Measurements from ENCODE around the gene SEMA4G. TPM values are rescaled to one million over a fixed set of nuclear protein-coding genes. Genes with fewer than 3 reads are reported as not detected.

Gene SEMA4G
- total RNA-seq, 1 experiment from 2014 or later = 4.7 TPM

DNA sequence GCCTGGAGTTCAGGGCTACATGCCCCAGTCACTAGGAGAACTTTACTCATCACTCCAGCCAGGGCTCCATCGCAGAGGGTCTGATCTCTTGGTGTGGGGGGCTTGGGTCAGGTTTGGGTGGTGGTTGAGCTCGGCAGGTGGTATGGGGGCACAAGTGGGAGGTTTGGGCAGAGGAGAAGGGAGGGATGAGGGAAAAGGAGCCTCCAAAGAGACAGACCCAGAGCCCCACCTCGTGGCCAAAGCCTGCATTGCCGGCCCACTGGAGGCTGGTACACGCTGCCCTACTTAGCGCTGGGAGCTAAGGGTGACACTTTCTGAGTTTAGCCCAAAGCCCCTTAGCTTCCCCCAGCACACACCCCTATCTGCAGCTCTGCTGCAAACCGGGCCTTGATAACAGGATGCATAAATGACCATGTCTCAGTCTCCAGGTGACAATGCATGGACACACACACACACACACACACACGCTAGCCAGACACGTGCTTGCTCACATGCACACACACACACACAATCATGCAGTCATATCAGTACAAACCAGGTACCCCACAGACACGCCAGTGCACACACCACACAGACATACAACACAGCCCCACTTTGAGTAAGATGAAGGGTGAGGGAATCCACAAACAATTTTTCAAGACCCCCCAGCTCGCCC lies 45.1 kb downstream of the SEMA4G start:
- TF ChIP-seq, protein P1, sequence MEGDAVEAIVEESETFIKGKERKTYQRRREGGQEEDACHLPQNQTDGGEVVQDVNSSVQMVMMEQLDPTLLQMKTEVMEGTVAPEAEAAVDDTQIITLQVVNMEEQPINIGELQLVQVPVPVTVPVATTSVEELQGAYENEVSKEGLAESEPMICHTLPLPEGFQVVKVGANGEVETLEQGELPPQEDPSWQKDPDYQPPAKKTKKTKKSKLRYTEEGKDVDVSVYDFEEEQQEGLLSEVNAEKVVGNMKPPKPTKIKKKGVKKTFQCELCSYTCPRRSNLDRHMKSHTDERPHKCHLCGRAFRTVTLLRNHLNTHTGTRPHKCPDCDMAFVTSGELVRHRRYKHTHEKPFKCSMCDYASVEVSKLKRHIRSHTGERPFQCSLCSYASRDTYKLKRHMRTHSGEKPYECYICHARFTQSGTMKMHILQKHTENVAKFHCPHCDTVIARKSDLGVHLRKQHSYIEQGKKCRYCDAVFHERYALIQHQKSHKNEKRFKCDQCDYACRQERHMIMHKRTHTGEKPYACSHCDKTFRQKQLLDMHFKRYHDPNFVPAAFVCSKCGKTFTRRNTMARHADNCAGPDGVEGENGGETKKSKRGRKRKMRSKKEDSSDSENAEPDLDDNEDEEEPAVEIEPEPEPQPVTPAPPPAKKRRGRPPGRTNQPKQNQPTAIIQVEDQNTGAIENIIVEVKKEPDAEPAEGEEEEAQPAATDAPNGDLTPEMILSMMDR (IDR thresholded peaks at IDR 0.05) = peak; percentile 98
- no peak for TF ChIP-seq POLR2AphosphoS5 (IDR thresholded peaks at IDR 0.05; ENCODE audit: low read depth, low read length)
- Histone ChIP-seq H3K4me1 (ENCODE audit: control insufficient read depth, insufficient read depth, low read length) (peaks cover 18% of the 10 kb centered on the region), H3K27me3 (ENCODE audit: control insufficient read depth, insufficient read depth, low read length) (no peaks in the 10 kb centered on the region), H3K36me3 (ENCODE audit: control insufficient read depth, insufficient read depth, low read length) (no peaks in the 10 kb centered on the region), H3K27ac (ENCODE audit: low read length) (no peak overlapping the region), H3K9me3 (ENCODE audit: control insufficient read depth, insufficient read depth, low read depth, low read length) (no peaks in the 10 kb centered on the region), H3K4me3 (ENCODE audit: low read depth in 2 of 2, low read length in 2 of 2) (no peak overlapping the region)
- CTCF ChIA-PET = interaction anchor here (0.6 to 2.4 kb wide), 18 partner anchors 8 to 136 kb away, joined by 3 to 11 read pairs (median 4); partner anchors contain the start of genes LZTS2, PDZD7 and SFXN3
- DNase-seq (ENCODE audit: low read depth, low spot score) (no peak), ATAC-seq (peak; percentile 64)
- BruUV-seq (replicated peaks) = no TSS peak
- POLR2A ChIA-PET = interaction anchor here (0.6 to 1.0 kb wide), 2 partner anchors 16 to 17 kb away, joined by 3 to 6 read pairs; partner anchors contain the start of genes PDZD7 and SFXN3
- in situ Hi-C loops (cut with HindIII; ENCODE audit: low pct_unique_long_range_greater_than_20kb, low sequenced_read_pairs) = no loop called here
- intact Hi-C loops (cut with micrococcal nuclease; ENCODE audit: unreplicated experiment) = loop anchor here (1.0 kb wide), 1 partner anchor 20 kb away; no protein-coding TSS in a partner anchor

DNA sequence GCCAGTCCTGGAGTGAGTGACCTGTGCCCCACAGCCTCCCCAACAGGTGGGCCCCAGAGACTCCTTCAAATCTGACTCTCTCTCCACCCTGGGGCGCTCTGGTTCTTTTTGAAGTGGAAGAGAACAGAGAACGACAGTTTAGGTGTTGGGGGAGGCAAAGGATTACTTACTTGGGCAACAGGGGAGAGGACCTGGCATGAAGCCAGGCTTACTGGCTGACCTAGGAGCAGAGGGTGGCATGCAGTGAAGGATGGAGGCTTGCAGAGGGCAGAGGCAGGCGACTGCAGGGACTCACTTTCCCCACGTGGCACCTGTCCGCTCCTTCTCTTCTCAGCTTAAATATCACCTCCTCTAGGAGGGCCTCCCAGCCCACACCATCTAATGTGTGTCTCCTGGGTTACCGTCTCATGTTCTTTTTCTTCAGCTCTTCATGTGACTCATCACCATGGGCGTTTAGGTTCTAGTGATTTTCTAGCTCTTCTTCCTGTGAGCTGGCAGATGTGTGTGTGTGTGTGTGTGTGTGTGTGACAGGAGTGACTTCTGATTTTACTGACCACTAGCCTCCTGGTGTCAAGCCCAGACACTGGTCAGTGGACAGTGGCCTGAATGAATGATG lies 45.8 kb downstream of the SEMA4G start:
- H3K4me3 ChIP-seq (ENCODE audit: low read depth in 2 of 2, low read length in 2 of 2) = no peak overlapping the region
- no peaks in the 10 kb centered on the region for H3K27me3 ChIP-seq (ENCODE audit: control insufficient read depth, insufficient read depth, low read length)
- H3K4me1 ChIP-seq (ENCODE audit: control insufficient read depth, insufficient read depth, low read length) = peaks cover 18% of the 10 kb centered on the region
- H3K9me3 ChIP-seq (ENCODE audit: control insufficient read depth, insufficient read depth, low read depth, low read length) = no peaks in the 10 kb centered on the region
- no peak overlapping the region for H3K27ac ChIP-seq (ENCODE audit: low read length)
- no peak for ATAC-seq
- no peaks in the 10 kb centered on the region for H3K36me3 ChIP-seq (ENCODE audit: control insufficient read depth, insufficient read depth, low read length)
- DNase-seq (ENCODE audit: low read depth, low spot score) = no peak
- in situ Hi-C loops (cut with HindIII; ENCODE audit: low pct_unique_long_range_greater_than_20kb, low sequenced_read_pairs) = no loop called here
- BruUV-seq (replicated peaks) = no TSS peak
- intact Hi-C loops (cut with micrococcal nuclease; ENCODE audit: unreplicated experiment) = loop anchor here (1.0 kb wide), 1 partner anchor 21 kb away; no protein-coding TSS in a partner anchor
- TF ChIP-seq, protein P1 (IDR thresholded peaks at IDR 0.05) = no peak
- TF ChIP-seq TCF7L2 (IDR thresholded peaks at IDR 0.05; ENCODE audit: low read depth, low read length) (no peak), SIN3A (IDR thresholded peaks at IDR 0.05; ENCODE audit: borderline replicate concordance, insufficient read depth, low read depth, low read length) (no peak), REST (IDR thresholded peaks at IDR 0.05; ENCODE audit: insufficient read depth in 1 of 2, low read depth in 2 of 2, low read length in 1 of 2) (no peak), POLR2AphosphoS5 (IDR thresholded peaks at IDR 0.05; ENCODE audit: low read depth, low read length) (no peak)
- CTCF ChIA-PET = interaction anchor here (0.6 to 2.4 kb wide), 15 partner anchors 12 to 136 kb away, joined by 3 to 11 read pairs (median 4); partner anchors contain the start of genes LZTS2, PDZD7 and SFXN3
- POLR2A ChIA-PET = interaction anchor here (0.6 to 1.0 kb wide), 2 partner anchors 10 to 17 kb away, joined by 3 to 5 read pairs; no protein-coding TSS in a partner anchor
